SK-N-SH (cell line): ENCODE results near the gene DLG1. TPM values are rescaled to one million over a fixed set of nuclear protein-coding genes. Genes with fewer than 3 reads are reported as not detected.
"Not testable (repeated sequence)": the region's sequence is repeated elsewhere in the genome, so short reads cannot be mapped to it uniquely, and the experiment has no call there.

Source experiments
- CTCF ChIA-PET: fragments of 300-600, 350-600 bp; formaldehyde crosslinking; extraction: SDS; loops from one replicate; lab custom pipeline; 2021; lab: Yijun Ruan, JAX
- POLR2A ChIA-PET: fragments of 350-600 bp; sonication (Branson Sonifier 250); formaldehyde crosslinking; extraction: SDS; loops from one replicate; lab custom pipeline; 2020; ENCODE audit warnings: antibody characterized with exemption, inconsistent platforms; lab: Yijun Ruan, JAX
- DNase-seq: peaks from one replicate; pipeline ENCODE4 v3.0.0; 2012
- H2AFZ ChIP-seq: fragments of 200-600 bp; sonication (generic); 2 replicates; pipeline ENCODE4 v1.8.1; 2016; ENCODE audit warnings: antibody characterized with exemption, mild to moderate bottlenecking, low read depth
- H3F3A ChIP-seq: fragments of 200-600 bp; sonication (generic); replicated peaks from 2 replicates; pipeline ENCODE3; 2016; ENCODE audit warnings: antibody characterized with exemption, mild to moderate bottlenecking; ENCODE audit not compliant: insufficient read depth
- H3K27ac ChIP-seq, 2 experiments: fragments of 200-500 bp in 1 of 2; fragments of 200-600 bp in 1 of 2; sonication (Bioruptor generic) in 1 of 2; sonication (generic), shearing (Covaris generic) in 1 of 2; 2 replicates each; pipeline versions ENCODE4 v1.5.1 to v1.6.1; 2014 to 2016; ENCODE audit warnings: low read depth in 2 of 2, inconsistent platforms in 1 of 2, low read length in 1 of 2, mild to moderate bottlenecking in 1 of 2, mixed read lengths in 1 of 2
- H3K27me3 ChIP-seq: fragments of 200-600 bp; sonication (generic), shearing (Covaris generic); 2 replicates; pipeline ENCODE4 v1.6.1; 2016; ENCODE audit warnings: mixed run types; ENCODE audit not compliant: insufficient read depth
- H3K36me3 ChIP-seq, 2 experiments: fragments of 200-500 bp in 1 of 2; fragments of 200-600 bp in 1 of 2; sonication (Bioruptor generic) in 1 of 2; sonication (generic) in 1 of 2; replicated peaks in 1 of 2; 2 replicates each; pipeline versions ENCODE3 to v1.5.1; 2014 to 2016; ENCODE audit warnings: low read length in 1 of 2, mild to moderate bottlenecking in 1 of 2; ENCODE audit not compliant: insufficient read depth in 2 of 2, control insufficient read depth in 1 of 2
- H3K4me1 ChIP-seq, 2 experiments: fragments of 200-500 bp in 1 of 2; fragments of 200-600 bp in 1 of 2; sonication (Bioruptor generic) in 1 of 2; sonication (generic), shearing (Covaris generic) in 1 of 2; 2 replicates each; pipeline versions ENCODE4 v1.5.1 to v1.6.1; 2014 to 2016; ENCODE audit warnings: low read depth in 1 of 2, low read length in 1 of 2, mixed run types in 1 of 2; ENCODE audit not compliant: insufficient read depth in 2 of 2, control insufficient read depth in 1 of 2
- H3K4me2 ChIP-seq: fragments of 200-600 bp; sonication (generic), shearing (Covaris generic); 2 replicates; pipeline ENCODE4 v1.6.1; 2017; ENCODE audit warnings: mixed run types
- H3K4me3 ChIP-seq, 2 experiments: fragments of 200-500 bp in 1 of 2; fragments of 200-600 bp in 1 of 2; sonication (Bioruptor generic) in 1 of 2; sonication (generic), shearing (Covaris generic) in 1 of 2; 2 replicates each; pipeline versions ENCODE4 v1.5.1 to v1.8.1; 2014 to 2016; ENCODE audit warnings: low read depth in 2 of 2, inconsistent platforms in 1 of 2, low read length in 1 of 2, mild to moderate bottlenecking in 1 of 2, mixed read lengths in 1 of 2, moderate library complexity in 1 of 2
- H3K79me2 ChIP-seq: fragments of 200-600 bp; sonication (generic); 2 replicates; pipeline ENCODE4 v1.8.1; 2017; ENCODE audit warnings: mild to moderate bottlenecking; ENCODE audit not compliant: insufficient read depth
- H3K9ac ChIP-seq: fragments of 200-600 bp; sonication (generic); 2 replicates; pipeline ENCODE4 v1.6.1; 2017; ENCODE audit warnings: mixed run types
- H3K9me2 ChIP-seq: fragments of 200-600 bp; sonication (generic); 2 replicates; pipeline ENCODE4 v1.6.1; 2017; ENCODE audit warnings: mixed run types
- H3K9me3 ChIP-seq: fragments of 200-600 bp; sonication (generic); 2 replicates; pipeline ENCODE4 v1.6.1; 2017; ENCODE audit warnings: mixed run types, mild to moderate bottlenecking, moderate library complexity
- H4K20me1 ChIP-seq: fragments of 200-600 bp; sonication (generic); 2 replicates; pipeline ENCODE4 v1.6.1; 2017; ENCODE audit warnings: mild to moderate bottlenecking, mixed run types; ENCODE audit not compliant: insufficient read depth
- ELF1 ChIP-seq: IDR thresholded peaks from 2 replicates; pipeline ENCODE4 v1.4.0; 2012
- GABPA ChIP-seq: IDR thresholded peaks from 2 replicates; pipeline ENCODE4 v1.4.0; 2012; ENCODE audit warnings: low read depth, mild to moderate bottlenecking
- JUND ChIP-seq: IDR thresholded peaks from 2 replicates; pipeline ENCODE4 v1.4.0; 2012
- POLR2AphosphoS5 ChIP-seq: IDR thresholded peaks from 2 replicates; pipeline ENCODE4 v1.6.1; 2012; ENCODE audit warnings: low read depth, low read length
- RAD21 ChIP-seq: IDR thresholded peaks from 2 replicates; pipeline ENCODE4 v1.6.1; 2012; ENCODE audit warnings: mild to moderate bottlenecking, low read length
- RCOR1 ChIP-seq: fragments of 150-350 bp; IDR thresholded peaks from 2 replicates; pipeline ENCODE4 v1.6.1; 2017; ENCODE audit warnings: antibody characterized with exemption, low read length
- SIN3A ChIP-seq: IDR thresholded peaks from 2 replicates; pipeline ENCODE4 v1.6.1; 2012; ENCODE audit warnings: low read depth, mild to moderate bottlenecking, low read length, moderate library complexity, borderline replicate concordance
- SMC3 ChIP-seq: IDR thresholded peaks from 2 replicates; pipeline ENCODE4 v1.6.1; 2012; ENCODE audit warnings: low read depth, low read length, improper control_type of control experiment
- TAF1 ChIP-seq: IDR thresholded peaks from 2 replicates; pipeline ENCODE4 v1.6.1; 2012; ENCODE audit warnings: low read depth, mild to moderate bottlenecking, low read length, moderate library complexity, borderline replicate concordance
- TCF12 ChIP-seq: IDR thresholded peaks from 2 replicates; pipeline ENCODE4 v1.4.0; 2012
- TEAD4 ChIP-seq: IDR thresholded peaks from 2 replicates; pipeline ENCODE4 v1.4.0; 2012; ENCODE audit warnings: mild to moderate bottlenecking, borderline replicate concordance; ENCODE audit not compliant: insufficient read depth
- WGBS: methylation state at CpG from one replicate; pipeline ENCODE4 v1.1.6; 2017; ENCODE audit warnings: low lambda C conversion rate; 5-methylcytosine and 5-hydroxymethylcytosine counted together
- polyA plus RNA-seq, 3 experiments: library from polyadenylated mRNA; depleted of rRNA; stranded (reverse); fragments of >200 nt; gene quantifications; 2 replicates each; pipeline ENCODE4 v1.2.3, GENCODE V29; 2012
- TF ChIP-seq, protein P1 (sequence below): fragments of 200-600 bp; sonication (generic); IDR thresholded peaks from 2 replicates; pipeline ENCODE4 v1.6.1; 2017; ENCODE audit warnings: antibody characterized with exemption, mild to moderate bottlenecking, moderate library complexity
- TF ChIP-seq, protein P2 (sequence below): IDR thresholded peaks from 2 replicates; pipeline ENCODE4; 2012
- TF ChIP-seq, protein P3 (sequence below): IDR thresholded peaks from 2 replicates; pipeline ENCODE4 v1.4.0; 2012; ENCODE audit warnings: low read depth
- TF ChIP-seq, protein P4 (sequence below): IDR thresholded peaks from 2 replicates; pipeline ENCODE4 v1.6.1; 2012; ENCODE audit warnings: mild to moderate bottlenecking, low read depth, low read length, moderate library complexity

Gene DLG1
- polyA plus RNA-seq, 1 of the 3 experiments (the other 2 are of a cell fraction) = 16.5 TPM

DNA sequence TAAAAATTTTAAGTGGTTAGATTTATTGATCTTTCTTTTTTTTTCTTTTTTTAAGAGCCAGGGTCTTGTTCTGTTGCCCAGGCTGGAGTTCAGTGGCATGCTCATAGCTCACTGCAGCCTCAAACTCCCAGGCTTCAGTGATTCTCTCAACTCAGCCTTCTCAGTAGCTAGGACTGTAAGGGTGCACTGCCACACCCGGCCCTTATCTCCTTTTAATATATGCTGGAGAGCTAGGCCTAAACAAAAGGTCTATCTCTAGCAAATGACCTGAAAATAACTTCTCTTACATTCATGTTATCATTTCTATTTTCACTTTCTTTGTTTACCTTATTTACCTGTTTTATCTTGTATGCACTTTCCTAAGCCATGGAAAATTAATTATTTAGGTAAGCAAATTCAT lies 233.6 kb downstream of the DLG1 start:
- H4K20me1 ChIP-seq = no peaks in the 10 kb centered on the region
- H3K4me2 ChIP-seq = no peak overlapping the region
- H3K79me2 ChIP-seq = no peaks in the 10 kb centered on the region
- no peak overlapping the region for H3K9ac ChIP-seq
- H3K27ac ChIP-seq = no peak overlapping the region
- 90% methylated on average over 1 of the region's 1 CpG for WGBS
- no peaks in the 10 kb centered on the region; a peak in 1 of 4 replicates for H3K4me1 ChIP-seq
- H3K4me3 ChIP-seq = no peak overlapping the region
- POLR2A ChIA-PET = no interaction called here
- no peak for DNase-seq
- no peak overlapping the region for H2AFZ ChIP-seq
- H3K27me3 ChIP-seq = no peaks in the 10 kb centered on the region
- CTCF ChIA-PET = interaction anchor here (0.8 to 1.2 kb wide), 2 partner anchors 35 to 572 kb away, joined by 3 to 5 read pairs; partner anchors contain the start of gene MELTF
- H3K9me3 ChIP-seq = no peaks in the 10 kb centered on the region
- no peaks in the 10 kb centered on the region for H3F3A ChIP-seq
- H3K36me3 ChIP-seq = peaks cover 55 to 59% of the 10 kb centered on the region in 2 experiments
- TF ChIP-seq SMC3 (no peak), TAF1 (no peak), JUND (no peak), SIN3A (no peak), RCOR1 (no peak), GABPA (no peak), TEAD4 (no peak), ELF1 (no peak)
- TF ChIP-seq, protein P1, sequence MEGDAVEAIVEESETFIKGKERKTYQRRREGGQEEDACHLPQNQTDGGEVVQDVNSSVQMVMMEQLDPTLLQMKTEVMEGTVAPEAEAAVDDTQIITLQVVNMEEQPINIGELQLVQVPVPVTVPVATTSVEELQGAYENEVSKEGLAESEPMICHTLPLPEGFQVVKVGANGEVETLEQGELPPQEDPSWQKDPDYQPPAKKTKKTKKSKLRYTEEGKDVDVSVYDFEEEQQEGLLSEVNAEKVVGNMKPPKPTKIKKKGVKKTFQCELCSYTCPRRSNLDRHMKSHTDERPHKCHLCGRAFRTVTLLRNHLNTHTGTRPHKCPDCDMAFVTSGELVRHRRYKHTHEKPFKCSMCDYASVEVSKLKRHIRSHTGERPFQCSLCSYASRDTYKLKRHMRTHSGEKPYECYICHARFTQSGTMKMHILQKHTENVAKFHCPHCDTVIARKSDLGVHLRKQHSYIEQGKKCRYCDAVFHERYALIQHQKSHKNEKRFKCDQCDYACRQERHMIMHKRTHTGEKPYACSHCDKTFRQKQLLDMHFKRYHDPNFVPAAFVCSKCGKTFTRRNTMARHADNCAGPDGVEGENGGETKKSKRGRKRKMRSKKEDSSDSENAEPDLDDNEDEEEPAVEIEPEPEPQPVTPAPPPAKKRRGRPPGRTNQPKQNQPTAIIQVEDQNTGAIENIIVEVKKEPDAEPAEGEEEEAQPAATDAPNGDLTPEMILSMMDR = no peak
- TF ChIP-seq, protein P2, sequence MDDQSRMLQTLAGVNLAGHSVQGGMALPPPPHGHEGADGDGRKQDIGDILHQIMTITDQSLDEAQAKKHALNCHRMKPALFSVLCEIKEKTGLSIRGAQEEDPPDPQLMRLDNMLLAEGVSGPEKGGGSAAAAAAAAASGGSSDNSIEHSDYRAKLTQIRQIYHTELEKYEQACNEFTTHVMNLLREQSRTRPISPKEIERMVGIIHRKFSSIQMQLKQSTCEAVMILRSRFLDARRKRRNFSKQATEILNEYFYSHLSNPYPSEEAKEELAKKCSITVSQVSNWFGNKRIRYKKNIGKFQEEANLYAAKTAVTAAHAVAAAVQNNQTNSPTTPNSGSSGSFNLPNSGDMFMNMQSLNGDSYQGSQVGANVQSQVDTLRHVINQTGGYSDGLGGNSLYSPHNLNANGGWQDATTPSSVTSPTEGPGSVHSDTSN = no peak
- TF ChIP-seq, protein P3, sequence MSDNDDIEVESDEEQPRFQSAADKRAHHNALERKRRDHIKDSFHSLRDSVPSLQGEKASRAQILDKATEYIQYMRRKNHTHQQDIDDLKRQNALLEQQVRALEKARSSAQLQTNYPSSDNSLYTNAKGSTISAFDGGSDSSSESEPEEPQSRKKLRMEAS = no peak
- no peaks in the 10 kb centered on the region for H3K9me2 ChIP-seq

DNA sequence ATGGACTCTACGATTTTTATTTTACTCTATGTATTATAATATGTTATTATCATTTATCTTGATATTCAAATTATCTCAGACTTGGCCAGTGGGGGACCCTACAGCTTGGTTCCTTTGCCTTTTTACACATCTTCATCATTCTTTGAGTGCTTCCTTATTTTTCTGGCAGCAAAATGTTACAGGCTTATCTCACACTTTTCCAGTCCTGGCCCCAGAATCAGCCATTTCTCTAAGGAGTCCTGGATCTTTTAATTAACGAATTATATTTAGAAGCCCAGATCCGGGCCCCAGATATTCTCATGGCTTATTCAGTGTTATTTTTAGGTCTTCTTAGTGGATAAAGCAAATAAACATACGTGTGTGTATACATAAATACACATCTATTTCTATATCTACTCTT lies 236.0 kb downstream of the DLG1 start:
- peaks cover 62 to 72% of the 10 kb centered on the region in 2 experiments for H3K36me3 ChIP-seq
- TF ChIP-seq RCOR1 (no peak), TCF12 (no peak), POLR2AphosphoS5 (no peak), RAD21 (no peak), ELF1 (no peak)
- TF ChIP-seq, protein P4, sequence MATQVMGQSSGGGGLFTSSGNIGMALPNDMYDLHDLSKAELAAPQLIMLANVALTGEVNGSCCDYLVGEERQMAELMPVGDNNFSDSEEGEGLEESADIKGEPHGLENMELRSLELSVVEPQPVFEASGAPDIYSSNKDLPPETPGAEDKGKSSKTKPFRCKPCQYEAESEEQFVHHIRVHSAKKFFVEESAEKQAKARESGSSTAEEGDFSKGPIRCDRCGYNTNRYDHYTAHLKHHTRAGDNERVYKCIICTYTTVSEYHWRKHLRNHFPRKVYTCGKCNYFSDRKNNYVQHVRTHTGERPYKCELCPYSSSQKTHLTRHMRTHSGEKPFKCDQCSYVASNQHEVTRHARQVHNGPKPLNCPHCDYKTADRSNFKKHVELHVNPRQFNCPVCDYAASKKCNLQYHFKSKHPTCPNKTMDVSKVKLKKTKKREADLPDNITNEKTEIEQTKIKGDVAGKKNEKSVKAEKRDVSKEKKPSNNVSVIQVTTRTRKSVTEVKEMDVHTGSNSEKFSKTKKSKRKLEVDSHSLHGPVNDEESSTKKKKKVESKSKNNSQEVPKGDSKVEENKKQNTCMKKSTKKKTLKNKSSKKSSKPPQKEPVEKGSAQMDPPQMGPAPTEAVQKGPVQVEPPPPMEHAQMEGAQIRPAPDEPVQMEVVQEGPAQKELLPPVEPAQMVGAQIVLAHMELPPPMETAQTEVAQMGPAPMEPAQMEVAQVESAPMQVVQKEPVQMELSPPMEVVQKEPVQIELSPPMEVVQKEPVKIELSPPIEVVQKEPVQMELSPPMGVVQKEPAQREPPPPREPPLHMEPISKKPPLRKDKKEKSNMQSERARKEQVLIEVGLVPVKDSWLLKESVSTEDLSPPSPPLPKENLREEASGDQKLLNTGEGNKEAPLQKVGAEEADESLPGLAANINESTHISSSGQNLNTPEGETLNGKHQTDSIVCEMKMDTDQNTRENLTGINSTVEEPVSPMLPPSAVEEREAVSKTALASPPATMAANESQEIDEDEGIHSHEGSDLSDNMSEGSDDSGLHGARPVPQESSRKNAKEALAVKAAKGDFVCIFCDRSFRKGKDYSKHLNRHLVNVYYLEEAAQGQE = no peak
- TF ChIP-seq, protein P2 = no peak

DNA sequence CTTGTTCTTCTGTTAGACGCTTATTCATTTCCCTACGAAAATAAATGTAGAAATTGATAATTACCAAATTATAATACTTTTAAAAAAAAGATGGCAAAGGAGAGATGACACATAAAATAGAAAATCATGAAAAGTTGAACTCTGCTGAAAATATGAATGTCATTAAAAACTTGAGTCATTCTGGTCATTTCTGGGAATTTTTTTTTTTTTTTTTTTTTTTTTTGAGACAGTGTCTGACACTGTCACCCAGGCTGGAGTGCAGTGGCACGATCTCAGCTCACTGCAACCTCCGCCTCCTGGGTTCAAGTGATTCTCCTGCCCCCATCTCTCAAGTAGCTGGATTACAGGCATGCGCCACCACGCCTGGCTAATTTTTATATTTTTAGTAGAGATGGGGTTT lies 246.8 kb downstream of the DLG1 start:
- H4K20me1 ChIP-seq, H3K4me1 ChIP-seq, H3K27ac ChIP-seq, CTCF ChIA-PET, H3K9ac ChIP-seq, H3K9me3 ChIP-seq, H3K4me2 ChIP-seq, H3K79me2 ChIP-seq, H2AFZ ChIP-seq, H3K9me2 ChIP-seq, H3F3A ChIP-seq, DNase-seq, H3K27me3 ChIP-seq, H3K4me3 ChIP-seq, POLR2A ChIA-PET: not testable (repeated sequence)
- peaks cover 25 to 44% of the 10 kb centered on the region in 2 experiments for H3K36me3 ChIP-seq
- whole genome bisulfite sequencing = 99% methylated on average over 6 of the region's 6 CpGs

More for the DNA sequence above, 236.0 kb downstream of the DLG1 start:
- Histone ChIP-seq H2AFZ (no peak overlapping the region), H3K9me2 (no peaks in the 10 kb centered on the region), H3K4me3 (no peak overlapping the region), H4K20me1 (no peaks in the 10 kb centered on the region), H3K9ac (no peak overlapping the region), H3K79me2 (no peaks in the 10 kb centered on the region), H3K27ac (no peak overlapping the region), H3K4me1 (no peaks in the 10 kb centered on the region), H3F3A (no peaks in the 10 kb centered on the region), H3K4me2 (no peak overlapping the region), H3K27me3 (no peaks in the 10 kb centered on the region), H3K9me3 (no peaks in the 10 kb centered on the region)
- ChIA-PET POLR2A (no interaction called here), CTCF (no interaction called here)
- 96% methylated on average over 4 of the region's 4 CpGs for WGBS
- DNase-seq = no peak
